HG03432 (cell line): Measurements from ENCODE around the gene SETDB1.
"Not testable (repeated sequence)": the region's sequence is repeated elsewhere in the genome, so short reads cannot be mapped to it uniquely, and the experiment has no call there.

Experiments used
- ATAC-seq: cut with Tn5 transposase; IDR thresholded peaks from one replicate; pipeline ENCODE4 v1.9.1; 2021; ENCODE audit warnings: mild to moderate bottlenecking, moderate library complexity; ENCODE audit not compliant: unreplicated experiment

Gene SETDB1

GRCh38 chr1:150926097-150926741 is at the start of gene SETDB1:
Gene SETDB1 (plus strand): TSS chr1:150926363. CDS start chr1:150927715, 1,352 bp downstream.
- ATAC-seq, result peak; percentile 79

GRCh38 chr1:150878931-150879330 is 47.2 kb upstream of the SETDB1 start:
- ATAC-seq, result not testable (repeated sequence)

GRCh38 chr1:150881331-150882070 is 44.7 kb upstream of the SETDB1 start:
- no peak for ATAC-seq

GRCh38 chr1:150883121-150883520 is 43.0 kb upstream of the SETDB1 start:
- ATAC-seq, result not testable (repeated sequence)

GRCh38 chr1:150887018-150887417 is 39.1 kb upstream of the SETDB1 start, which contains the start of gene CTXND2:
Gene CTXND2 (plus strand): TSS chr1:150887136. CDS start chr1:150912315, 25,179 bp downstream.
- no peak for ATAC-seq

- no peak for ATAC-seq
These were observed 37.4 kb upstream of the SETDB1 start for GRCh38 chr1:150888727-150889126.

GRCh38 chr1:150890033-150890416 is 36.1 kb upstream of the SETDB1 start:
- ATAC-seq, result peak; percentile 60

GRCh38 chr1:150893336-150893913 is 32.7 kb upstream of the SETDB1 start:
- ATAC-seq, result no peak

GRCh38 chr1:150895618-150896017 is 30.5 kb upstream of the SETDB1 start:
- ATAC-seq, result no peak

GRCh38 chr1:150899795-150900194 is 26.4 kb upstream of the SETDB1 start:
- not testable (repeated sequence) for ATAC-seq

- ATAC-seq, result no peak
These were observed 23.8 kb upstream of the SETDB1 start for GRCh38 chr1:150902346-150902745.

- no peak for ATAC-seq
These were observed 23.4 kb upstream of the SETDB1 start for GRCh38 chr1:150902751-150903150.

GRCh38 chr1:150905301-150905700 is 20.9 kb upstream of the SETDB1 start:
- ATAC-seq, result no peak

GRCh38 chr1:150906329-150906728 is 19.8 kb upstream of the SETDB1 start:
- no peak for ATAC-seq

- no peak for ATAC-seq
These were observed 19.4 kb upstream of the SETDB1 start for GRCh38 chr1:150906813-150907212.

- no peak for ATAC-seq
These were observed 16.5 kb upstream of the SETDB1 start for GRCh38 chr1:150909585-150910180.

- no peak for ATAC-seq
These were observed 13.5 kb upstream of the SETDB1 start for GRCh38 chr1:150912623-150913022.

- no peak for ATAC-seq
These were observed 8.8 kb upstream of the SETDB1 start for GRCh38 chr1:150917387-150917786.

GRCh38 chr1:150922519-150922975 is 3.6 kb upstream of the SETDB1 start:
- peak; percentile 55 for ATAC-seq

- ATAC-seq, result no peak
These were observed 1.1 kb upstream of the SETDB1 start for GRCh38 chr1:150925080-150925479.

GRCh38 chr1:150927624-150928023 is 1.5 kb downstream of the SETDB1 start:
- ATAC-seq, result no peak
